GM21619 (cell line): ENCODE results near the gene RRAS2.
"Not testable (repeated sequence)": the region's sequence is repeated elsewhere in the genome, so short reads cannot be mapped to it uniquely, and the experiment has no call there.

Experiments used
- ATAC-seq: cut with Tn5 transposase; IDR thresholded peaks from one replicate; pipeline ENCODE4 v1.9.1; 2021; ENCODE audit not compliant: unreplicated experiment

RRAS2 gene

DNA sequence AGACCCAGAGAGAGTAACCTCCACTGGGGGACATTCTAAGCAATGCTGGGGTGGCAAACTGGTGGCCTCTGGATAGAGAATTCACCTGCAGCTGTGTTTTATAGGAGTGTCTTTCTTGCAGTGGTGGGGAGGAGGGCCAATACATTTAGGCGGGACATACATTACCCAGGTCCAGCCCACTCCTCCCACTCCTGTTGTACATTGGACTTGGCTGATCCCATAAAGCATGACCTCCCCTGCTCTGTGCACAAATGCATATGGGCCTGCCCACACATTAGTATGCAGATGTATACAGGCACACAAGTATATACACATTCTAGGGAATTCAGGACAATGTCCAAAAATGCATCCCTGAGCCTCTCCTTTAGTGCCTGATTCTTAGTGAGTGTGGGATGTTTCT lies 99.1 kb downstream of the RRAS2 start:
- no peak for ATAC-seq

DNA sequence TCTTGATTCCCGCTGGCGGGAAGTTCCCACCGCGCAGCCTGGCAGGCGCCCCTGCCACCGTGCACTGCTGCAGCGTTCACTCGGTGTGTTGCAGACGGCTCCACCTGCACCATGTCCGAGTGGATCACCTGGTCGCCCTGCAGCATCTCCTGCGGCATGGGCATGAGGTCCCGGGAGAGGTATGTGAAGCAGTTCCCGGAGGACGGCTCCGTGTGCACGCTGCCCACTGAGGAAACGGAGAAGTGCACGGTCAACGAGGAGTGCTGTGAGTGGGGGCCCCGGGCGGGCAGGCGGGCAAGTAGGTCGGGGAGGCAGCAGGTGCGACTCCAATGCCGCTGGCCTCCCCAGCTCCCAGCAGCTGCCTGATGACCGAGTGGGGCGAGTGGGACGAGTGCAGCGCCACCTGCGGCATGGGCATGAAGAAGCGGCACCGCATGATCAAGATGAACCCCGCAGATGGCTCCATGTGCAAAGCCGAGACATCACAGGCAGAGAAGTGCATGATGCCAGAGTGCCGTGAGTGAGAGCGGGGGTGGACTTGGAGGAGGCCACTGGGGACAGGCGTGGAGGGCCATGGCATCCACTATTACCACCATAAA lies 99.7 kb downstream of the RRAS2 start:
- ATAC-seq = no peak

- ATAC-seq = no peak
Observed at GRCh38 chr11:14258221-14258935, 100.6 kb downstream of the RRAS2 start.

DNA sequence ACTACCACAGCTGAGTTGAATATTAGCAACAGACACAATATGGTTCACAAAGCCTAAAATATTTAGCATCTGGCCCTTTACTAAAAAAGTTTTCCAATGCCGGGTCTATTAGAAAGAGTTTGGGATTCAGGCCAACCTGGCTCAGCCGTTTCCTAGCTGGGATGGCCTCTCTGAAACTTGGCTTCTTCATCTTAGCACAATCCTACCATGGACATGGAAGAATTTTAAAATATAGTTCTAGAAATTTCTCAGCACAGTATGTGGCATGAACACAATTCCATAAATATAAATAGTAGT lies 103.8 kb downstream of the RRAS2 start:
- ATAC-seq = no peak

GRCh38 chr11:14254533-14255237 lies 104.3 kb downstream of the RRAS2 start:
- ATAC-seq = no peak

DNA sequence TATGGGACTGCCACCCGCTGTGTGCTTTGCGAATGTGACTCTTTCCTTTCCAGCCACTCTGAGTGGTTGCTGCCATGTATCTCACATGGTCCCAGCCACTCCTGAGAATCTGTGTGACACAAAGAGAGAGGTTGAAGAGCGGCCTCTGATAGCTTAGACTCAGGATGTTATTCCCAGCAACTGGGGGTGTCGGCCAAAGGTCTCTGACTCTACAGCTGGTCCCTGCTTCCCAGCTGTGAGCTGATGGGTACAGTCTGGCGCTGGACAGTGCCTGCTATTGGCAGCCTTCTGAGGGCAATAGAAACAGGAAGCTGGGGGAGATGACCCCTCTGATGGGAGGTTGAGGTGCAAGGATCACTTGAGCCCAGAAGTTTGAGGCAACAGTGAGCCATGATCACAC lies 105.1 kb downstream of the RRAS2 start:
- no peak for ATAC-seq

DNA sequence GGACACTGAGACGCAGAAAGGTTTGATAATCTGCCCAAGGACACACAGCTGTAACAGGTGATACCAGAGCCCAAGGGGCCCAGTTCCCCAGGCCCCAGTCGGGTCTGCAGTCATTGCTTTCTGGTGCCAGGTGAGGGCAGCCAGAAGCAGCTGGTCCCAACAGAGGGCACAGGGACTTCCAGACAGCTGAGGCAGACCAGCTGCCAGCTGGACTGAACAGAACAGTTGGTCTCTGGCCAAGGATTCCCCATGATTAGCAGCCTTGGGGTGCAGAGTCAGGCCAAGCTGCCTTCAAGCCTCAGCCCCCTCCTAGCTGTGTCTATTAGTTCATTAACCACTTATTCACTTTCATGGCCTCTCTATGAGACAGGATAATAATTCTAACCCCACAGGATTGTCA lies 105.6 kb downstream of the RRAS2 start:
- no peak for ATAC-seq

- ATAC-seq = not testable (repeated sequence)
Observed at GRCh38 chr11:14252501-14252900, 106.5 kb downstream of the RRAS2 start.

- ATAC-seq = no peak
Observed at GRCh38 chr11:14251754-14252153, 107.2 kb downstream of the RRAS2 start.

- peak; percentile 55 for ATAC-seq
Observed at GRCh38 chr11:14249121-14249963, 109.6 kb downstream of the RRAS2 start.

GRCh38 chr11:14248580-14248981 lies 110.4 kb downstream of the RRAS2 start:
- ATAC-seq = no peak

- ATAC-seq = no peak
Observed at GRCh38 chr11:14245444-14245843, 113.5 kb downstream of the RRAS2 start.

GRCh38 chr11:14244926-14245325 lies 114.1 kb downstream of the RRAS2 start:
- no peak for ATAC-seq

- ATAC-seq = no peak
Observed at GRCh38 chr11:14242733-14243132, 116.2 kb downstream of the RRAS2 start.

- no peak for ATAC-seq
Observed at GRCh38 chr11:14242187-14242586, 116.8 kb downstream of the RRAS2 start.

DNA sequence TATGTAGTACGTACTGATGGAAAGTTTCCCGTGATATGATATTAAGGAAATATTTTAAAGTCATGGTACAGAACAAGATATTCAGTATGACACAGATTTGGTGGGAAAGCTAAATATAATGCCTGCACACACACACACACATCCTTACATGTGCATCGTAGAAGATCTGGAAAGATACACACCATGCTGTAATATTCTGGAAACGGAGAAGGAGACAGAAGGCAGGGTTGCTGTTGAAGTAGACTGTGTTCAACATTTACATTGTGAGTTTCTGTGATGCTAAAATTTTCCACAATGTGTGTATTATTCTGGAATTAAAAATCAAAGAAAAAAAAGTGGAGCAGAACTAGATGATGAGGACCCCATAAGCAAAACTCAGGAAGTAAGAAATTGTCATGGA lies 118.0 kb downstream of the RRAS2 start:
- no peak for ATAC-seq

DNA sequence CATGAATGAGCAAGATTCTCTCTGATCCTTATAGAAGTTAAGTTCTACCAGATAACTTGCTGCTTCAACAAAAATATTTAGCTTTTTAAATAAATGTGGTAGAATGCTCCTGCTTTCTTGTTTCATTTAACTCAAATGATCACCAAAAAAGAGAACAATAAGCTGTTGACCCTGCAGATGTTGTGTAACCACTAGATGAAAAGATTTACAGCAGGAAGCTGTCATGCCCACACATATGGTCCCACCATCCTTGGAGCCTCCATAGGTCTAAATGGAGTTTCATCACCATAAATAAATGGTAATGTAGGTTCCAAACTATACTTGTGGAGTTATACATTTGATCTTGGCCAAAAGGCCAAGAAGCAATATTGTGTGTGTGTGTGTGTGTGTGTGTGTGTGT lies 118.8 kb downstream of the RRAS2 start:
- no peak for ATAC-seq

DNA sequence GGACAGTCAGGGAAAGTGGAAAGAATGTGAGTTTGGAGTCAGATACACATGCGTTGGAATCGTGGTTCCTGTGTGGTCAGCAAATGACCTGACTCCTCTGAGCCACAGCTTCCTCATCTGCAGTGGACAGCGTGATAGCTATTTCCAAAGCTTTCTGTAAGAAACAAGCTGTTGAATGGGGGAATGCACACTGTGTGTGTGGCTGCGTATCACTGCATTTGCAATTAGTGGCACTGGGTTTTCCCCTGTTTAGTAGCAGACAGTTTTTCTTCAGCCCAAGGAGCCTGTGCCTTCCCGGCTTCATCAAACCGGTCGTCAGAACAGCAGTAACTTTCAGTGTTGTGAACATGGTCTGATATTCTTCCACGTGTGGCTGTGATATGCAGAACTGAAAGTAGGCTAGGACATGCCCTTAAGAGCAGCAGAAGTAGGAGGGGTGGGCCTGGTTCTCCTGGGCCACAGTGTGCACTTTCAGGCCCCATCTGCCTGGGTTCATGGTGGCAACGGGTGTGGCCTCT lies 121.5 kb downstream of the RRAS2 start:
- ATAC-seq = peak; percentile 98

DNA sequence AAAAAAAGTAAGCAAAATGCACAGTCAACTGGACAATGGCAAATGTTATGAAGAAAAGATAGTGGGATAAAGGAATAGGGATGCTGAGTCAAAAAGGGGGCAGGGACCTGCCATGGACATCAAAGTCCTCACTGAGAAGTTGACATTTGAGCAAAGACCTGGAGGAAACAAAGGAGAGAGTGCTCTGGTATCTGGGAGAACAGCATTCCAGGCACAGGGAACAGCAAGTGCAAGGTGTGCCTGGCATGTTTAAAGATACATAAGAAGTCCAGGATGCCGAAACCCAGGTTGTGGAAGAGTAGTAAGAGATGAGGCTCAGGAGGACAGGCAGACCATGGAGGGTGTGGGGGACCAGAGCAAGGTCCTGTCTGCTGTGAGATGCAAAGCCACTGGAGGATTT lies 123.3 kb downstream of the RRAS2 start:
- ATAC-seq = no peak

- ATAC-seq = no peak
Observed at GRCh38 chr11:14234446-14234845, 124.5 kb downstream of the RRAS2 start.

DNA sequence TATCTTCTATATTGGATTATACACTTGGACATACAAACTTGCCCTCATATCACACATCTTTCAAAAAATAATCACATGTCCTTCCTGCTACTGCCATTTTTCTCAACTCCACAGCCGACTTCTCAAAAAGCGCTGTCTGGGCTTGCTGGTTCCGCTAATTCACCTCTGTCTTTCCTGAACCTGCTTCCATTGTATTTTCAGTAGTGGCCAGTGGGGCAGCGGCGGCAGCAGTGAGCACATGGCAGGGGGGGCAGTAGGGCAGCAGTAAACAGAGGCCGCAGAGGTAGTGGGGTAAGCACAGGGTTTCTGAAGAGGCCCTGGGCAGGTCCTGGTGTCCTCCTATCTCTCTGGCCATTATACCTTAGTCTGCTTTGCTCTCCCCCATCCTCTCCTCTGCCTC lies 126.3 kb downstream of the RRAS2 start:
- no peak for ATAC-seq
